ENCODE measurements around the gene CAPNS1.

GRCh38 chr19:36196249-36196648 is 56.4 kb downstream of the CAPNS1 start:
- TF ChIP-seq CTCF (IDR thresholded peaks at IDR 0.05), result no peak
- TF ChIP-seq POLR2A (IDR thresholded peaks at IDR 0.05), result no peak
- no peak for TF ChIP-seq POLR2AphosphoS5 (IDR thresholded peaks at IDR 0.05)
- no peak for TF ChIP-seq EP300 (IDR thresholded peaks at IDR 0.05; ENCODE audit: low read depth)
